Body of pancreas (tissue), 4 donors: ENCODE data around the gene YWHAG.

ENCODE experiments used
- CTCF ChIP-seq, 7 experiments: fragments of 450-650 bp in 4 of 7; fragments of 200-600 bp in 3 of 7; sonication (generic) in 3 of 7; IDR thresholded peaks; one replicate each; pipeline ENCODE4 v1.5.1; 2016 to 2019; ENCODE audit warnings: antibody characterized with exemption in 7 of 7
- POLR2A ChIP-seq, 3 donors: fragments of 450-650 bp; IDR thresholded peaks; one replicate each; pipeline ENCODE4 v1.6.1; 2016; ENCODE audit warnings: antibody characterized with exemption in 3 of 3, mild to moderate bottlenecking in 2 of 3

GRCh38 chr7:76326646-76327233, 32.1 kb downstream of the YWHAG start:
- TF ChIP-seq CTCF (IDR thresholded peaks at IDR 0.05) = no peak
- no peak for TF ChIP-seq POLR2A (IDR thresholded peaks at IDR 0.05)
